Measurements from ENCODE around the gene INTS4.

GRCh38 chr11:77999446-78000030 is 5.1 kb upstream of the INTS4 start:
- TF ChIP-seq TAF1 (IDR thresholded peaks at IDR 0.05; ENCODE audit: borderline replicate concordance, insufficient read depth, low read length): no peak
- TF ChIP-seq SIN3A (IDR thresholded peaks at IDR 0.05; ENCODE audit: borderline replicate concordance, insufficient read depth, low read length): no peak
- no peak for TF ChIP-seq REST (IDR thresholded peaks at IDR 0.05; ENCODE audit: insufficient read depth in 1 of 2, low read depth in 2 of 2, low read length in 2 of 2)

Data from PFSK-1 (cell line).